HG02840 (cell line): ENCODE results near the gene PITPNM1.
"Not testable (repeated sequence)": the region's sequence is repeated elsewhere in the genome, so short reads cannot be mapped to it uniquely, and the experiment has no call there.

Experiments used
- ATAC-seq: cut with Tn5 transposase; IDR thresholded peaks from one replicate; pipeline ENCODE4 v1.9.1; 2021; ENCODE audit warnings: mild to moderate bottlenecking, moderate library complexity, moderate number of reproducible peaks; ENCODE audit not compliant: unreplicated experiment, low FRiP score

Gene PITPNM1

GRCh38 chr11:67504950-67505581, at the start of gene PITPNM1:
Gene PITPNM1, minus strand, starts transcription at chr11:67505363. Its CDS starts 1,183 bp downstream, at chr11:67504180.
- ATAC-seq, result no peak

DNA sequence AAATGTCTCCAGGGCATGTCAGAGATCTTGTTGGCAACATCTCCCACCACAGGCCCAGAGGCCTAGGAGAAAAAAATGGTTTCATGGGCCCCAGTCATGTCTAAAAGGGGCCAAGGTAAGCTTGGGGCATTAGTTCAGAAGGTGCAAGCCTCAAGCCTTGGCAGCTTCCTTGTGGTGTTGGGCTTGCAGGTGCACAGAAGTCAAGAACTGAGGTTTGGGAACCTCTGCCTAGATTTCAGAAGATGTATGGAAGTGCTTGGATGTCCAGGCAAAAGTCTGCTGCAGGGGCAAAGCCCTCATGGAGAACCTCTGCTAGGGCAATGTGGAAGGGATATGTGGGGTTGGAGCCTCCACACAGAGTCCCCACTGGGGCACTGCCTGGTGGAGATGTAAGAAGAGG, 46.5 kb upstream of the PITPNM1 start:
- not testable (repeated sequence) for ATAC-seq

DNA sequence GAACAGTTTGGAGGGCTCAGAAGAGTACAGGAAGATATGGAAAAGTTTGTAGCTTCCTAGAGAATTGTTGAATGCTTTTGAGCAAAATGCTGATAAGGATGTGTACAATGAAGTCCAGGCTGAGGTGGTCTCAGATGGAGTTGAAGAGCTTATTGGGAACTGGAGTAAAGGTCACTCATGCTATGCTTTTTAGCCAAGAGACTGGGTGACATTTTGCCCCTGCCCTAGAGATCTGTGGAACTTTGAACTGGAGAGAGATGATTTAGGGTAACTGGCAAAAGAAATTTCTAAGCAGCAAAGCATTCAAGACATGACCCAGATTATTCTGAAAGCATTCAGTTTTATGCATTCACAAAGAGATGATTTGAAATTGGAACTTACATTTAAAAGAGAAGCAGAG, 46.0 kb upstream of the PITPNM1 start:
- no peak for ATAC-seq

- ATAC-seq, result no peak
Measured at GRCh38 chr11:67548555-67549110, 43.5 kb upstream of the PITPNM1 start.

GRCh38 chr11:67548112-67548511, 42.9 kb upstream of the PITPNM1 start:
- ATAC-seq, result not testable (repeated sequence)

- no peak for ATAC-seq
Measured at GRCh38 chr11:67545280-67545679, 40.1 kb upstream of the PITPNM1 start.

DNA sequence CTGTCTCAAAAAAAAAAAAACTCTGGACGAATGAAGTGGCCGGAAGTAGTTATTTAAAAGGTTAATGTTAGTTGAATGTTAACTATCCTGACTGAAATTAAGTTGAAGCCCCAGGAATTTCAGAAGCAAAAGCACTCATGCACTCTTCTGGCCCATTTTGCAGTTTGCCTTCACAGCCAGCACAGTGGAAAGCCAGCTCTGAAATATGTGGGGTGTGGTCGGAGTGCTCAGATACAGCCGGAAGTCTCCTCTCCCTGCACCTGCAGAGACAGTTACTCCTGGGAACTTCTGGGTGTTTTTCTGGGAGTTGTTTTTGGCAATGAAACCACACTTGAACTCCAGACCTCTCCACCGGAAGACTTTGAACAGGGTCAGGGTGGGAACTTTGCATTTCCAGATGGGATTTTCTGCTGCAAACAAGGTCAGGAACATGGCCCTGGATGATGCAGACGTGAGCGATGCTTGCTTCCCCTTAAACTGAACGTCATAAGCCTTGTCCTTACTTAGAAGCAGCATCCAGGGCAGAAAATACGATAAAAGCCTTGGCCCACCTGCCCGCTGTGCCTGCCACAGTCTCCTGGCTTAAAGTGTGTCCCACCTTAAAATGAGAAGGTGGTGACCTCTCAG, 39.6 kb upstream of the PITPNM1 start:
- ATAC-seq, result no peak

GRCh38 chr11:67543585-67543984, 38.4 kb upstream of the PITPNM1 start:
- ATAC-seq, result no peak

DNA sequence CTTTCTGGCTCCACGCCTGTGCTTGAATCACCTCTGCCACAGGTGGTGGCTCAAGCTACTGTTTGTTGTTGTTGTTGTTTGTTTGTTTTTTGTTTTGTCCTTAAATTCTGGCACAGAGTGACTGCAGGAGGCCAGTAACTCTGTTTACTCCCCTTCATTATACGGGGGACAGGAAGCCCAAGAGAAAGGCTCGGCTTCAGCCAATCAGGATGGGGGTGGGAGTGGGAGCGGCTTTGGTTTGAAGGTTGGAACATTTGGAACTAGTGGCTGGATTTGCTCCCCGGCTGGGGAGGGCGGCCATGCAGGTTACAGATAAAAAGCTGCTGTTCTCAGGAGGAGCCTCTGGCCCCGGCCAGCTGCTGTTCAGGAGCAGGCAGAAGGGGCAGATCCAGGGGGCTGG, 37.8 kb upstream of the PITPNM1 start:
- no peak for ATAC-seq

DNA sequence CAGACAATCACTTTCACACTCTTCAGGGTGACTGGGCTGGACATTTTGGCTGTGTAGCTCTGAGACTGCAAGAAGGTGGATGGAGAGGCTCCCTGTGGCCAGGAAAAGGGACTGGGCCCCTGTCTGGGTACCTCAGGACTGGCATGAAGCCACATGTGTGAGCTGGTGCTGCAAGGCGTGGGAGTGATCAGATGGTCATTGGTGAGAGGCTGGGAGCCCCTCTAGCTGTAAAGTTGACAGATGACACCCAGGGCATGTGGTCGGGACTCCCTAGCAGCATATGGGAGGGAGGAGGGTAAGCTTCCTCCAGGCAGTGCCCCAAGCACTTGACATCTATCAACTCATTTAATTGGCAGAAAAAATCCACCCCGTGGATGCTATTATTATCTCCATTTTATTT, 37.0 kb upstream of the PITPNM1 start:
- no peak for ATAC-seq

- ATAC-seq, result no peak
Measured at GRCh38 chr11:67541198-67541597, 36.0 kb upstream of the PITPNM1 start.

- ATAC-seq, result no peak
Measured at GRCh38 chr11:67539550-67539949, 34.4 kb upstream of the PITPNM1 start.

DNA sequence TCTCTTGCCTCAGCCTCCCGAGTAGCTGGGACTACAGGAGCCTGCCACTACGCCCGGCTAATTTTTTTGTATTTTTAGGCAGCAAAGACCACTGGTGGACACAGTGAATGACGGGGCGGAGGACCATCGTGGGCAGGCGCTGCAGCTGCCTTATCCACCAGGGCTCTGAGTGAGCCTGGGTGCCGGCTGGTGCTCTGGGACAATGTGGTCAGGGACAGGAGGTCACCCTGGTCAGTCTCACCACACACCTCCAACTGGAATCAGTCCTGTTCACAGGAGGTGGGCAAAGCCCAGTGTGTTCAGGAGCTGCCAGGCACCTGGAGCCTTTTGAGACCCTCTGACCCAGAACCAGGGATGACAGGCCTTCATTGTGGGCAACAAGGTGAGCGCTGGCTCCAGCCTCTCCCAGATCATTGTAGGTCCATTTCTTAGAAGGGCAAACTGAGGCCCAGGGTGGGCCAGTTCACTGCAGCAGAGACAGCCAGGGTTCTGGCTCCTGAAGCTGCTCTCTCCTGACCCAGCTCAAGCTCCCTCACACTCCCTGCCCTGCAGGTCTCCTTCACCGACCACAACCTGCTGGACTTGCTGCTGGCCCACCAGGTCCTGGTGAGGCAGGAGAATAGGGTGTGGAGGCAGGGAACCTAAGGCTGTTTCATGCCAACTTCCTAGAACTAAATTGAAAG, 33.8 kb upstream of the PITPNM1 start:
- ATAC-seq, result no peak

DNA sequence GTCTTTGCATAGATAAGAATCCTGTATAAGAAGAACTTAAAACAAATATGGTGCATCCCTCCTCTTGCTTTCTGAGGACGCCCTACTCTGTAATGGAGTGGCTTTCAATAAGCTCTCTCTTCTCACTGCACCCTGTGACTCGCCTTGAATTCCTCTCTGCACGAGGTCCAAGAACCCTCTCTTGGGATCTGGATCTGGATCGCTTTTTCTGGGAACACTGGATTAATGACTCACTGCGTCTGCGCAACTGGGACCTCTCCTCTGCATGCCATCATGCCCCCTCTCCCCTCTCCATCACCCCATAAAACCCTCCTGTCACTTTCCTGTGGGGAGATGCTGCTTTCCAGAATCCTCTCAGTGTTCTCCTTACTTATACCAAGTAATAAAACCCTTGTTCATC, 33.1 kb upstream of the PITPNM1 start:
- ATAC-seq, result no peak

DNA sequence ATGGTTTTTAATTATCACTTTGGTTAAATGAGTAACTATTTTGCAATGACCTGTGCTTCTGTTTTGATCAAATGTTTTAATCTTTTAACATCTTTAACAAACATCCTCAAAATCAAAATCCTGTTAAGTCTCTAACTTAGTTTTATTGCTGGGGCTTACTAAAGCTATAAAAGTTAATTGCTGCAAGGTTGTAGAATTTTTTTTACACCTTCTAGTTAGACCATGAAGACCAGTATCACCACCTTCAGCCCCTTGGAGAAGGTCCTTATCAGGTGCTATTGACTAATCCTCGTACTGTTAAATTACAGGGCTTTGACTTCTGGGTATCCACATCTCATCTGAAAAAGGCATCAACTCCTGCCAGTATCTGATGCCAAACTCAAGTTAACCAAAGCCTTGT, 30.4 kb upstream of the PITPNM1 start:
- no peak for ATAC-seq

DNA sequence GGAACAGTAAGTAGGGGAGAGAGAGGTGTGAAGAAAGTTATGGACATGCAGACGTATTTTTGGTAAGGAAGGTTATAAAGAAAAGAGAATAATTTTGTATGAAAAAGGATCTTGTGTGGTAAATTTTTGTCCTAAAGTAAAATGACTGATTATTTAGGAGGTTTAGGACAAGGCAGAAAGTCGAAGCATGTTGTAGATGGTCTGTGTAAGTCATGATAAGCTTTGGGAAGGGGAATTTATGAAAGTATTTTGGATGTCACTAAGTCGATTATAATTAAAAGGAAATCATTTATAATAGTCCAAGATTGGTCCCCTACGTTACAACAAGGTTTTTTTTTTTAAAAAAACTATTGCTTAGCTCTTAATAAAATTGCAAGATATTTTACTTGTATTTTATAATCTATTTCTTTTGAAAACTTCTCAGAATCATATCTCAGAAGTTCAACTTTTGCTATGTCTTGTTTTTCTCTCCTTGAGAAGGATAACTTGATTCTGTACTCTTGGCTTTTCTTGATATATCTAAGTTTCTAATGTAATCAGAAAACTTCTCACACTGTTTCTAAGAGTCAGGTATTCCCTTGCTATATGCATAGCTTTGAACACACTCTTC, 29.0 kb upstream of the PITPNM1 start:
- no peak for ATAC-seq

DNA sequence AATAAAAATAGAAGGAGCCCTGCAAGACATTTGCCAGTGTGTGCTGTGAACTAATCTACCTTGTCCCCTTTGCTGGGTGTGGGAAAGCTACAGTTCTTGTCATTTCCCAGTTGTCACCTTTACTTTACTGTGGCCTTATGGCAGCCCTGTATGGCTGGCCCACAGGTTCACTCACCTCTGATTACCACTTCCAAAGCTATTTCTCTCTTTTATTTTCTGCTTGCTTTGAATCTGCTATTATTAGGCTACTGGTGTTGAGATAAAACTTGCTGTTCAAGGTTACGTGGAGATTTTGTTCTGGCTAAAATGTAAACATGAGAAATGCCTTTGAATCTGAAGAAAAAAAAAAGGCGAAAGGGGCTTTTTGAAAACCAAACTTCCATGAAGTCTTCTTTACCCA, 27.7 kb upstream of the PITPNM1 start:
- no peak for ATAC-seq

DNA sequence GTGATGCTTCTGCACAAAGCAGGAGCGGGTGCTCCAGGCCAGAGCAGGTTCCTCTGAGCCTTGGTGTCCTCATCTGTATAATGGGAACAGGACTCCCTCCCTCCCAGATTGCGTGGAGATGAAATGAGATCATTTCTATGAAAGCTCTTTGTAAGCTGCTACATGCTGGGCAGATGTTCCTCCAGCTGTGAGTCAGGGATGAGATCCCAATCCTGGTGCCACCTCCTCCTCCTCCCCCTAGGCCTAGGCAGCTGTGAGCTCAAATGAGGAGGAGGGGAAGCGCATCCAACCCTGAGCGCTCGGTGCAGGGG, 25.1 kb upstream of the PITPNM1 start:
- no peak for ATAC-seq

DNA sequence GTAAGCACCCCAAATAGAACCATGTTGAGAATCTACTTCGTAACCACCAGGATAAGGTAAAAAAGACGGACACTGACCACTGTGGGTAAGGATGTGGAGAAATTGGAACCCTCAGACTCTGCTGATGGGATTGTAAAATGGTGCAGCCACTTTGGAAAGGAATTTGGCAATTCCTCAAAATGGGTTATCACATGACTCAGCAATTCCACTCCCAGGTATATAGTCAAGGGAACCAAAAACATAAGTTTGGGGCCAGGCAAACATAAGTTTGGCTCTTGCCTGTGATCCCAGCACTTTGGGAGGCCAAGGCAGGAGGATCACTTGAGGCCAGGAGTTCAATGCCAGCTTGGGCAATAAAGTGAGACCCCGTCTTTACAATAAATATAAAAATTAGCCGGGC, 23.2 kb upstream of the PITPNM1 start:
- no peak for ATAC-seq

- ATAC-seq, result no peak
Measured at GRCh38 chr11:67525275-67525976, 20.3 kb upstream of the PITPNM1 start.

DNA sequence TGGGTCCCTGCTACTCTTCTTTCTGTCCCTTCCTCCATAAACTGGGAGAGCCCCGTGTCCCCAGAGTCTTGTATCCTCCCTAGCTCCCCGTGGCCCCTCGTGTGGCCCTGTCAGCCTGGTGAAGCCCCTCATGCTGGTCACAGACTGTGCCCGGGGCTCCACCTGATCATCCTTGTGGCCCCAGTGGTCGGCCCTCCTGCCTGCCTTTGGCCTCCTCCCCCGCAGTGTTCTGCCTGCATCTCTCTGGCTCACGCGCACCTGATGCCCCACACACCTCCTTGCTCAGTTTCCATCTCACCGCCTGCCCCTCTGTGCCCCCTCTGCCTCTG, 19.3 kb upstream of the PITPNM1 start:
- no peak for ATAC-seq
